GM18505 (cell line): ENCODE data around the gene GALNT17.
"Not testable (repeated sequence)": the region's sequence is repeated elsewhere in the genome, so short reads cannot be mapped to it uniquely, and the experiment has no call there.

ENCODE experiments used
- ATAC-seq: cut with Tn5 transposase; IDR thresholded peaks from one replicate; pipeline ENCODE4 v1.9.1; 2021; ENCODE audit not compliant: unreplicated experiment
- POLR2A ChIP-seq: IDR thresholded peaks from 4 replicates; pipeline ENCODE4 v1.6.1; 2011; ENCODE audit warnings: borderline replicate concordance; ENCODE audit not compliant: insufficient read depth, insufficient read length; ENCODE audit errors: extremely low read depth

The GALNT17 gene

DNA sequence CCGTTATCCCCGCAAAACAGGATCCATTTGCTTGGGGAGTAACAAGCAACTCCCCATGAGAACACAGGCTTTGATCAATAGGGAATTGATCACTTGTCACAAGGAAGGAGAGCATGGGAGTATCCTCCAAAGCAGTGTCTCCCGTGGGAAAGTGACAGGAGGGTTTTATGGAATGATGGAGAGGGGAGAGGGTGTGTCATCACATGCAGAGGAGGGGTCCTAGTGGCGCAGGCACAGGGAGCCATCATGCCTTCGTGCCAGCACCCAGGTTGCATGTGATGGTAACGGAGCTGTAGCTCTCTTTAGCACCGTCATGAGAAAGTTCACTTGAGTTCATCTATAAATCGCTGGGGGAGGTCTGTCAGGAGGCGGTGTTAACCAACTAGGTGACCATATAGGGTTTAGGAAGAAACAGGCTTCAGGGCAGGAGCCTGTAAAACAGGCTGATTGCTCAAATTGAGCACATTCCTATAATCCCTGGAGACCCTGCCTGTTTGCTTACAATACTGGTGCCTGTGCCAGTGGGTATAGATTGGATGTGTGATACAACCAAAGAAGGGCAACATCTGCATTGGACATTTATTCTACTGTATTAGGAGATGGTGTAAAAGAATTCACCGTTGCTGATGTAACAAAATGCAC lies 428.5 kb downstream of the GALNT17 start:
- ATAC-seq, result no peak
- no peak for TF ChIP-seq POLR2A

DNA sequence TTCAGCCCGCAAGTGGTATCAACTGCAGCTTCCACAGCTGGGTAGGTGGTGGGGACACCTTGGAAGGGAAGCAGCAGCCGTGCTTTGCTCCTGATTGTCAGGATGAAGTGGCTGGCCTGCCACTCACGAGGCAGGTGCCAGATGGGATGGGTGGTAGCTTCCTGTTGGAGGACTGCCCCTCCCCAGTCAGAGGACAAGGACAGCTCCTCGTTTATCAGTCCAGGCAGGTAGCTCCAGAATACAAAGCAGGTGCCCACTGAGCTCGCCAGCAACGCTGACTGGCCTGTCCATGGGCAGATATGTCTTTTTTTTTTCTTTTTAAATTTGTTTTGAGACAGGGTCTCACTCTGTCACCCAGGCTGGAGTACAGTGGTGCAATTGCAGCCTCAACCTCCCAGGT lies 431.3 kb downstream of the GALNT17 start:
- no peak for TF ChIP-seq POLR2A
- no peak for ATAC-seq

DNA sequence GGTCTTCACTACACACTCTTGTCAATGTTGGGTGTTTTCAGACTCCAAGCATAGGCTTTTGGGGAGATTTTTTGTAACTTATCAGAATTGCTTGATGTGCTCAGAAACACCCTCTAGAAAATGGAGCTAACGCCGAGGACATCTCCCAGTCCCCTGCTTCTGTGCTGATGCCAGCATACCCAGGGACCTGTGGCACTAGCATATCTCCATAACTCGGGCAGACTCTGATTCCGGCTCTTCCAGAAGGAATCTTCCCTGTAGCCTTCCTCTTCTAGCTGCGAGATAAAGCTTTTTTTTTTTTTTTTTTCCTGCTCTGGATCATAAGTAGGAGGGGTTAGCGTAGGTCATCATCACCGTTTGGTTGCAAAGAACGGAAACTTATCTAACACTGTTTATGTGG lies 434.4 kb downstream of the GALNT17 start:
- no peak for TF ChIP-seq POLR2A

DNA sequence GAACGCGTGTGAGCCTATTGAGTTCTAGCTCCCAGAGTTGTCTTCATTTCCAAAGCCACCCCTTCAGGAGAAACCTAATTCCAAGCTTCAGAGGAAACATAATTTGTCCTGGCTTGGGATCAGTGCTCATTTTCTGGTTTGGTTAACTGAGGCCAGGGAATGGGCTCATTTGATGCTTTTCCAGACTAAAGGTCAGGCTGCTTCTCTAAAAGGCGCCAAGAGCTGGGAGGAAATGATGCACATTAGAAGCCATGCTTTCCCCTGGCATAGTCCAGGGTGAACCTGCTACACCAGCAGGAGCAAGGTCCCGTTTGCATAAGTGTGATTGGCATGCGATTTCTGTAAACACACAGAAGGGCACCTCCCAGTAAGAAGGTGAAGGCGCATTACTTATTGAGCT lies 435.0 kb downstream of the GALNT17 start:
- no peak for ATAC-seq
- no peak for TF ChIP-seq POLR2A

More for the DNA sequence above, 434.4 kb downstream of the GALNT17 start:
- no peak for ATAC-seq

DNA sequence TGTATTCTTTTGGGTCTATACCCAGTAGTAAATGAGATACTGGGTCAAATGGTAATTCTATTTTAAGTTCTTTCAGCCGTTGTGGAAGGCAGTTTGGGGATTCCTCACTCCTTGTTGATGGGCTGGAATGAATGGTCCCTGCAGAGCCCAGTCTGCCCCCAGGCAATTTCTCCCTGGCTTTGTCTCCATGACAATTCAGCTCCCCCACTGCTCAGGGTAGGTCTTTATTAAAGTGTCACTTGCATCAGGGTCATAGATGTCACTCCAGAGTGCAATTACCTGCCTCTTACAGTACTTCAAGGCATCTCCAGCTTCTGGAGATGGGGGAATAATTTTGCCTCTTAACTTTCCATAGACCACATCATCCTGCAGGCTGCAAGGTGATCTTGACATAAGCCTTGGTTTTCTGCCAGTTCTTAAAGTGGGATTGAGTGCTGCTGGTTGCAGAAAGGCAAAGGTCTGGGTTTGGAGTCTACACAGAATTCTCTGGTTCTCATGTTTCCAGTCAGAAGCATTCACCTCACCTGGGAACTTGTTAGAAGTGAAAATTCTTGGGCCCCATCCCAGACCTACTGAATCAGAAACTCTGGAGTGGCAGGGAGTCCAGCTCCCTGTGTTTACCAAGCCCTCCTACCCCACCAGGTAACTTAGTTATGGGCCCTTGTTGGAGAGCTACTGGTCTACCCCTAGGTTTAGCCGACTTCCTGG lies 442.4 kb downstream of the GALNT17 start:
- no peak for TF ChIP-seq POLR2A
- no peak for ATAC-seq

DNA sequence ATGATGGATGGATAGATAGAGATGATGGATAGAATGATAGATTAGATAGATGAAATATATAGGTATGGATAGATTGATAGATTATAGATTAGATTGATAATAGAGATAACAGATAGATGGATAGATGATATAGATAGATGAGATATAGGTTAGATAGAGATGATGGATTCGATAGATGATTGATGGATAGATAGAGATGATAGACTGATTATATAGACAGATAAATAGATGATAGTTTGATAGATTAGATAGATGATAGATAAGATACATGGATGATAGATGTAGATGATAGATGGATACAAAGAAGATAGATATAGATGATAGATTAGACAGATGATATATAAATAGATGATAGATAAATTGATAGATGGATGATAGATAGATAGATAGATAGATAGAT lies 448.1 kb downstream of the GALNT17 start:
- no peak for ATAC-seq
- TF ChIP-seq POLR2A, result no peak

DNA sequence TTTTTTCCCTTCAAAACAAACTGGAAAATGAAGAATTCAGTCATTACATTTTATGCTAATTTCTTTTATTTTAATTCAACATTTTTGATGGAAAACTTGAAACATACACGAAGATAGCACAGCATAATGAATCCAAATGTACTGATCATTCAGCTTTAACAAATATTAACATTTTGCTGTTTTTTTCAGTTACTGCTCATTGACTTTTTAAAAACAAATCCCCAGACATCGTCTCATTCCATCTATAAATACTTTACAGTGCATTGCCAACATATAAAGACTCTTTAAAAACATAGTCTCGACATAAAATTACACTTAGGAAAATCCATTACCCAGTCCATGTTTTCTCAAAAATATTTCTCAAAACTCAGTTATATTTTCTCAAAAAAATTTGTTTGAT lies 452.3 kb downstream of the GALNT17 start:
- no peak for TF ChIP-seq POLR2A
- ATAC-seq, result no peak

DNA sequence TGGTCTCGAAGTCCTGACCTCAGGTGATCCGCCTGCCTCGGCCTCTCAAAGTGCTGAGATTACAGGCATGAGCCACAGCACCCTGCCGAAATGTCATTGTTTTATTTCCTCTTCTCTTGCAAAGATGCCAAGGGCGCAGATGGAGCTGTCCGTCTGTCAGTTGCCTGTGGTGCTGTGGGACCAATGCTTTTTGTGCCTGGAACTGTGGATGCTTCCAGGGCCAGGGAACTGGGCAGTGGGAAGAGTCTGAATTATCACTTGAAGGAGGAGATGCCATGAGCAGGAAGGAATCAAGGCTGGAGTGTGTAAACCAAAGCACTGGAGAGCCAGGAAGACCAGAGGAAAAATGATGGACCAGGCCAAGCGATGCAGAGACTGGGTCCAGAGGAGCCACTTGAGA lies 459.9 kb downstream of the GALNT17 start:
- no peak for TF ChIP-seq POLR2A
- ATAC-seq, result no peak

DNA sequence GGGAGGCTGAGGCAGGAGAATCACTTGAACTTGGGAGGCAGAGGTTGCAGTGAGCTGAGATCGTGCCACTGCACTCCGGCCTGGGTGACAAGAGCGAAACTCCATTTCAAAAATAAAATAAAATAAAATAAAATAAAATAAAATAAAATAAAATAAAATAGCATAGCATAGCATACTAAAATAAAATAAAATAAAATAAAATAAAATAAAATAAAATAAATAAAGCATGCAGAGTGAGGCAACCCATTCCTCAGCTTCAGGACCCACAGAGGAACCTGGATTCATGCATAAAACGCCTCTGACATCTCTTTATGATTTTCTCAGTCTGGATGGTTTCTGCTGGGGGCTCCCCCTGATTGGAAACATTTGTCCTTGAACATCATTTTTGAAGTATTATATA lies 460.4 kb downstream of the GALNT17 start:
- not testable (repeated sequence) for ATAC-seq

- TF ChIP-seq POLR2A, result no peak
- no peak for ATAC-seq
Observed at GRCh38 chr7:71594736-71595135, 462.8 kb downstream of the GALNT17 start.

DNA sequence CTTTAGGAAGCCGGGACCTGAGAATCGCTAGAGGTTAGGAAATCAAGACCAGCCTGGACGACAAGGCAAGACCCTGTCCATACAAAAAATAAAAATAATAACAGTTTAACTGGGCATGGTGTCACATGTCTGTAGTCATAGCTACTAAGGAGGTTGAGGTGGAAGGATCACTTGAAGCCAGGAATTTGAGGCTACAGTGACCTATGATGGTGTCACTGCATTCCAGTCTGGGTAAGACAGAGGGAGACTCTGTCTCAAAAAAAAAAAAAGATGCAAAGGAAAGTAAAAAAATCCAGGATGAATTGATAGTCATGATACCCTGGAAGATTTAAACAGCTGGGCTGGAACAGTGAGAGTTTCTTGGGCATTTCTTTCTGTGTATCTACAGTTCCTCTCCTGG lies 463.2 kb downstream of the GALNT17 start:
- no peak for TF ChIP-seq POLR2A
- no peak for ATAC-seq

GRCh38 chr7:71598553-71598952 lies 466.6 kb downstream of the GALNT17 start:
- no peak for ATAC-seq
- TF ChIP-seq POLR2A, result no peak

DNA sequence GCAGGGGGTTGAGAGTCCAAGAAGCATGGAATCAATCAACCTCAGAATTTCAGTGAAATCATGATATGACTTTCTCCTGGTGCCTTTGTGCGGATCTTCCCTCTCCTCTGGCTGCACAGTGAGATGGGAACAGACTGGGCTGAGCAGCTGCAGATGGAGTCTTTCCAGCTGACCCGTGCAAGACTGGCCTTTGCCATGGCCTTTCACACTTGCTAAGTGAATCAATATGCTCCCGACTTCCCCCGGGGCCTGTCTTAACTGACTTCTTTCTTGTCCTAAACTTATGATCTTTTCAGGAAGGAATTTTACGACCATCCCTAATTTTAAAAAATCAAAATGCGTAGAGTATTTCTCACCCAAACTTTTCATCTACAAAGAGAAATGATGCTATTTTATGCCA lies 469.9 kb downstream of the GALNT17 start:
- ATAC-seq, result no peak
- TF ChIP-seq POLR2A, result no peak

- ATAC-seq, result no peak
- no peak for TF ChIP-seq POLR2A
Observed at GRCh38 chr7:71604818-71605414, 473.0 kb downstream of the GALNT17 start.
